ENCODE data around the gene SLC7A6. TPM values are rescaled to one million over a fixed set of nuclear protein-coding genes. Genes with fewer than 3 reads are reported as not detected.
A peak's percentile ranks its signal among the peaks of the same experiment; 100 is the strongest.

SLC7A6 gene
- total and polyA plus RNA-seq, 2 experiments from 2014 or later = 17.3 to 20.9 TPM

DNA sequence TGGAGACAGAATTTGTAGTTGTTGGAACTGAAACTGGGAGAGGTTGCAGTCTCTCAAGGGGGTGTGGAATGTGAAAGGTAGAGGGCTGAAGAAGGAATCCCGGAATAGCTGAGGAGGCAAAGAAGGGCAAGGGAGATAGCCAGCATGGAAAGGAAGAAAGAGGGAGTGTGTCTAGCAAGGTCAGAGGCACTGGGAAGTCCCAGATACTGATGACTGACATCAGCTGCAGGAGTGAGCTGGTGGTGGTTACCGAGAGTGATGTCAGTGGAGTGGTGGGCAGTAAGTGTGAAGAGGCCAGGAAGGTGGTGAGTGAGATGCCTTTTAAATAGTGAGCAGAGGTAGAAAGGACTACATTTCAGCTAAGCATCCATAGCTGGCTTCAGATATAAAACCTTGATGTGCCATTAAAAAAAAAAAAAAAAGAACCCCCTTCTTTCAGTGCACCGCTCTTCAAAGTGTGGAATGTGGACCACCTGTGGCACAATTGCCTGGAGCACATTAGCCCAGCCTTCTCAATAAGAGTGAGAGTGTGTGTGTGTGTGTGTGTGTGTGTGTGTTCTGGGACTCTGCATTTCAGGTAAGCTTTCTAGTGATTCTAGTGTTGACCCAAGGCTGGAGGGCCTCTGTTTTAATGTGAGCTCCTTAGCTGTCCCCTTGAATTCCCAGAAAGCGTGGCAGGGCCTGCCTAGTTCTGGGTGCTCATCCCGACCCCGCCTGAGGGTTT is 55.0 kb downstream of the SLC7A6 start:
- H3K36me3 ChIP-seq (ENCODE audit: low read depth) = peaks cover 25% of the 10 kb centered on the region
- no peaks in the 10 kb centered on the region for H3F3A ChIP-seq (ENCODE audit: insufficient read depth)
- in situ Hi-C loops (cut with MboI) = no loop called here
- no peaks in the 10 kb centered on the region for H3K9me3 ChIP-seq (ENCODE audit: low read depth)
- DNase-seq = no peak
- no peak overlapping the region for H2AFZ ChIP-seq
- no peaks in the 10 kb centered on the region for H3K4me1 ChIP-seq (ENCODE audit: insufficient read depth)
- no peak overlapping the region for H3K27ac ChIP-seq
- no peaks in the 10 kb centered on the region for H3K27me3 ChIP-seq (replicated peaks; ENCODE audit: insufficient read depth)
- no peak overlapping the region for H3K4me3 ChIP-seq
- H3K9ac ChIP-seq = no peak overlapping the region
- no peaks in the 10 kb centered on the region for H4K20me1 ChIP-seq (ENCODE audit: insufficient read depth)
- H3K9me2 ChIP-seq (ENCODE audit: insufficient read depth) = no peaks in the 10 kb centered on the region
- no peak overlapping the region for H3K4me2 ChIP-seq (ENCODE audit: unreplicated experiment)
- TF ChIP-seq EZH2 (IDR thresholded peaks at IDR 0.05; ENCODE audit: insufficient read depth, poor library complexity, severe bottlenecking) (no peak), EZH2phosphoT487 (IDR thresholded peaks at IDR 0.05; ENCODE audit: insufficient read depth, low read depth) (no peak)
- 82 to 84% methylated on average over 6 of the region's 6 CpGs for WGBS, 2 experiments (ENCODE audit: low coverage in 1 of 2, low lambda C conversion rate in 2 of 2, missing lambda C conversion rate in 2 of 2)
- H3K79me2 ChIP-seq (ENCODE audit: insufficient read depth) = peaks cover 11% of the 10 kb centered on the region

DNA sequence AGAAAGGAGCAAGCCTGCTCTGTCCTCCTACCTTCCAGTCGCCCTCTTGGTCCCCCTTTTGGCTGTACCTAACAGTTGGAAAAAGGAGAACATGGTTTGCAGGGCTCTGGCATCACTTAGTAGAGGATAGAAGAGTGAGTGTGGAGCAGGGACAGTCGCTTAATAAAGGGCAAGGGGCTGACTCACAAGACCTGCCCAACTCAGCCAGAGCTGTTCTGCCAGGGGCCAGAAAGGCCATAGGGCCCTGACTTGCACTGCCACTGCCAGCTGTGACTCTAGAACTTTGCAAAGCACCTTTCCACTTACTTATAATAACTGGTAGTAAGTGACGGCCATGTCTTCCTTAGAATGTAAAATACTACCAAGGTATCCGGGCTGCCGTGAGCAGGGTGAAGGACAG is 60.0 kb downstream of the SLC7A6 start:
- Histone ChIP-seq H3K4me1 (ENCODE audit: insufficient read depth) (no peaks in the 10 kb centered on the region), H3K4me3 (no peak overlapping the region), H4K20me1 (ENCODE audit: insufficient read depth) (no peaks in the 10 kb centered on the region), H3K27me3 (replicated peaks; ENCODE audit: insufficient read depth) (no peaks in the 10 kb centered on the region), H3K27ac (no peak overlapping the region), H3K4me2 (ENCODE audit: unreplicated experiment) (no peak overlapping the region), H2AFZ (no peak overlapping the region), H3K36me3 (ENCODE audit: low read depth) (peaks cover 23% of the 10 kb centered on the region), H3K9me2 (ENCODE audit: insufficient read depth) (no peaks in the 10 kb centered on the region), H3K9ac (no peak overlapping the region), H3F3A (ENCODE audit: insufficient read depth) (no peaks in the 10 kb centered on the region), H3K79me2 (ENCODE audit: insufficient read depth) (no peaks in the 10 kb centered on the region), H3K9me3 (ENCODE audit: low read depth) (no peaks in the 10 kb centered on the region)
- in situ Hi-C loops (cut with MboI) = no loop called here
- 94 to 99% methylated on average over 5 of the region's 5 CpGs for WGBS, 2 experiments (ENCODE audit: low coverage in 1 of 2, low lambda C conversion rate in 2 of 2, missing lambda C conversion rate in 2 of 2)
- TF ChIP-seq EZH2phosphoT487 (IDR thresholded peaks at IDR 0.05; ENCODE audit: insufficient read depth, low read depth) (no peak), EZH2 (IDR thresholded peaks at IDR 0.05; ENCODE audit: insufficient read depth, poor library complexity, severe bottlenecking) (no peak)
- DNase-seq = no peak

DNA sequence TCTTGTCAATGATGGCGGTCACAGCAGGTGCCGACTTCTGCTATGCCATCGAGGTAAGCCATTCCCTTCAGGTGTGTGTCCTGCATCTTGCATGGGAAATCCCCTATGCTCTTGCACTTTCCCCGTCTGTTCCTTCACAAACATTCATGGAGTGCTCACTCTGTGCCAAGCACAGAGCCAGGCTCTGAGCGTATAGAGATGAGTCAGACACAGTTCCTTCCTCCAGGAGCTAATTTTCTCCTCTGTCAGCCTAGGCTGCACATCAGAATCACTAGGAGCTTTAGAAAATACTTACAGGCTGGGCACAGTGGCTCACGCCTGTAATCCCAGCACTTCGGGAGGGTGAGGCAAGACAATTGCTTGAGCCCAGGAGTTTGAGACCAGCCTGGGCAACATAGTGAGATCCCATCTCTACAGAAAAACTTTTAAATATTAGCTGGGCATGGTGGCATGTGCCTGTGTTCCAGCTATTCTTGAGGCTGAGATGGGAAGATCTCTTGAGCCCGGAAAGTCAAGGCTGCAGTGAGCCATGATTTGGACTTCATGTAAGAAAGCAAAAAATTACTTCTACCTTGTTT is 60.5 kb downstream of the SLC7A6 start:
- no peak overlapping the region for H3K9ac ChIP-seq
- no peaks in the 10 kb centered on the region for H3F3A ChIP-seq (ENCODE audit: insufficient read depth)
- H3K9me3 ChIP-seq (ENCODE audit: low read depth) = no peaks in the 10 kb centered on the region
- H3K79me2 ChIP-seq (ENCODE audit: insufficient read depth) = no peaks in the 10 kb centered on the region
- no peaks in the 10 kb centered on the region for H3K9me2 ChIP-seq (ENCODE audit: insufficient read depth)
- H3K4me2 ChIP-seq (ENCODE audit: unreplicated experiment) = no peak overlapping the region
- H2AFZ ChIP-seq = no peak overlapping the region
- H4K20me1 ChIP-seq (ENCODE audit: insufficient read depth) = no peaks in the 10 kb centered on the region
- no peaks in the 10 kb centered on the region for H3K27me3 ChIP-seq (replicated peaks; ENCODE audit: insufficient read depth)
- no peak overlapping the region for H3K27ac ChIP-seq
- in situ Hi-C loops (cut with MboI) = no loop called here
- H3K4me3 ChIP-seq = no peak overlapping the region
- no peak for DNase-seq
- H3K36me3 ChIP-seq (ENCODE audit: low read depth) = peaks cover 28% of the 10 kb centered on the region
- 87 to 88% methylated on average over 8 of the region's 8 CpGs for WGBS, 2 experiments (ENCODE audit: low coverage in 1 of 2, low lambda C conversion rate in 2 of 2, missing lambda C conversion rate in 2 of 2)
- H3K4me1 ChIP-seq (ENCODE audit: insufficient read depth) = no peaks in the 10 kb centered on the region
- no peak for TF ChIP-seq EZH2 (IDR thresholded peaks at IDR 0.05; ENCODE audit: insufficient read depth, poor library complexity, severe bottlenecking)
- TF ChIP-seq EZH2phosphoT487 (IDR thresholded peaks at IDR 0.05; ENCODE audit: insufficient read depth, low read depth) = no peak

DNA sequence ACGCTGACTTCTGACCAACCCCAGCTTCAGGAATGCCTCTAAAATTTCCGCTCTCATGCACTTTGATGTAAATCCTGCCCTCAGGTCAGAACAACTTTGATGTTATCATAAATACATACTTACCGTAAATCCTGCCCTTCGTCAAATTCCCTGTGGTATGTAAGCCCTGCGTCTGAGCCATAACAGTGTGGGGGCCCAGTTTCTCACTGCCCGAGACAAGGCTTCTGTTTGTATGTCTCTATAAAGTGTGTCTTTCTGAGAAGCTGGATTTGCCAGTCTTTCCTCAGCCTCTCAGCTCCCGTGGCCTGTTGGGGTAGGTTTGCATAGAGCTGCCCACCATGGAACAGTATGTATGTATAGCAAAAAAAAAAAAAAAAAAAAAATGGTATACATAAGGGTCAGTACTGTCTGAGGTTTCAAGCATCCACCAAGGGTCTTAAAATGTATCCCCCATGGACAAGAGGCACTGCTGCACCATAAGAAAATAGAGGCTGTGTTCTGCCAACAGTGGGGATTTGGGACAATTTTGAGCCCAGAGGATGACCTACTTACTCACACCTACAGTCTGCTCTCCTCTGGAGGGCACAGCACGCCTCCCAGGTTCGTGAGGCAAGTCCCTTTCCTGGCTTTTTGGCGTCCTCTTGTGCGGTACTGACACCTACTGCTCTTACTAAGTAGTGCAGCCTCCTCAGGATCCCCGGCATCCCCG is 64.0 kb downstream of the SLC7A6 start:
- Histone ChIP-seq H3K4me3 (no peak overlapping the region), H3K27me3 (replicated peaks; ENCODE audit: insufficient read depth) (no peaks in the 10 kb centered on the region), H2AFZ (no peak overlapping the region), H3K36me3 (ENCODE audit: low read depth) (peaks cover 32% of the 10 kb centered on the region; the same call in 1 of the 2 replicates), H3K4me2 (ENCODE audit: unreplicated experiment) (no peak overlapping the region), H3K9me2 (ENCODE audit: insufficient read depth) (no peaks in the 10 kb centered on the region), H4K20me1 (ENCODE audit: insufficient read depth) (no peaks in the 10 kb centered on the region), H3K9ac (no peak overlapping the region), H3K9me3 (ENCODE audit: low read depth) (no peaks in the 10 kb centered on the region), H3K79me2 (ENCODE audit: insufficient read depth) (no peaks in the 10 kb centered on the region), H3K27ac (no peak overlapping the region), H3K4me1 (ENCODE audit: insufficient read depth) (peaks cover 21% of the 10 kb centered on the region), H3F3A (ENCODE audit: insufficient read depth) (peaks cover 25% of the 10 kb centered on the region)
- peak; percentile 93 for DNase-seq
- no peak for TF ChIP-seq EZH2 (IDR thresholded peaks at IDR 0.05; ENCODE audit: insufficient read depth, poor library complexity, severe bottlenecking)
- TF ChIP-seq EZH2phosphoT487 (IDR thresholded peaks at IDR 0.05; ENCODE audit: insufficient read depth, low read depth) = no peak
- 45 to 48% methylated on average over 13 of the region's 13 CpGs for WGBS, 2 experiments (ENCODE audit: low coverage in 1 of 2, low lambda C conversion rate in 2 of 2, missing lambda C conversion rate in 2 of 2)
- in situ Hi-C loops (cut with MboI) = no loop called here
